ENCODE data around the gene CDHR4.
"Not testable (repeated sequence)": the region's sequence is repeated elsewhere in the genome, so short reads cannot be mapped to it uniquely, and the experiment has no call there.

Gene CDHR4

DNA sequence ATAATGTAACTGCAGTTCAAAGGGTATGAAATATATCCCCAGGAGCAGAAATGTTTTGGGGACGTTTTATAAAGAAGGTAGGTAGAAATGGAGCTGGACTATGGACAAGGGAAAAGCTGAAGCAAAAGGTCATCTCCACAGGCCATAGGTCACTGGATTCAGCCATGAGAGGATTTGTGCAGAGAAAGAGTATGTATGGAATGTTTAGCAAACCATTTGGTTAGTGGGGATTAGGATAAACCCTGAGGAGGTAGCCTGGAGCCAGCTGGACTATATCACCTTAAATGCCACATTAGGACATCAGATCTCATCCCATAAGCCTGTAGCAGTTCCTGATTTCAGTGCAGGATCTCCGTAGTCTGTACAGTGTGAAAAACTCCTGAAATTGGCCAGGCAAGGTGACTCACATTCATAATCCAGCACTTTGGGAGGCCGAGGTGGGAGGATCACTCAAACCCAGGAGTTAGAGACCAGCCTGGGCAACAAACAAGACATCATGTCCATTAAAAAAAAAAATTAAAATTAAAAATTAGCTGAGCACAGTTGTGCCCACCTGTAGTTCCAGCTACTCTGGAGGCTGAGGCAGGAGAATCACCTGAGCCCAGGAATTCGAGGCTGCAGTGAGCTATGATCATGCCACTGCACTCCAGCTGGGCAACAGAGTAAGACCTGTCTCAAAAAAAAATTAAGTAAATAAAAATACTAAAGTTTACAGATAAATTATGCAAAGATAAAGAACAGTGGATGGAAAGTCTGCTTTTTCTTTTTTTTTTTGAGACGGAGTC is 18.1 kb downstream of the CDHR4 start:
- H3K4me1 ChIP-seq (ENCODE audit: insufficient read depth, low read length, severe bottlenecking): peaks cover 18% of the 10 kb centered on the region
- no peaks in the 10 kb centered on the region for H4K20me1 ChIP-seq (ENCODE audit: insufficient read depth, low read length)
- peaks cover 25% of the 10 kb centered on the region for H3K79me2 ChIP-seq (ENCODE audit: insufficient read depth, low read length)
- H3K36me3 ChIP-seq (ENCODE audit: insufficient read depth, low read length): peaks cover 18% of the 10 kb centered on the region; the same call in 1 of the 2 replicates
- H3K27ac ChIP-seq (ENCODE audit: low read depth, low read length, poor library complexity, severe bottlenecking): no peak overlapping the region
- no peak overlapping the region for H3K9ac ChIP-seq (ENCODE audit: low read length)
- H3K4me3 ChIP-seq (ENCODE audit: low read depth, low read length, poor library complexity, severe bottlenecking): no peak overlapping the region
- no peaks in the 10 kb centered on the region for H3F3A ChIP-seq (ENCODE audit: insufficient read depth, low read length)
- no peaks in the 10 kb centered on the region for H3K9me3 ChIP-seq (ENCODE audit: low read length)
- no peak overlapping the region for H3K4me2 ChIP-seq (ENCODE audit: low read length)
- H2AFZ ChIP-seq (ENCODE audit: low read length): no peak overlapping the region
- H3K9me2 ChIP-seq (ENCODE audit: low read depth, low read length): no peaks in the 10 kb centered on the region
- TF ChIP-seq, protein P1, sequence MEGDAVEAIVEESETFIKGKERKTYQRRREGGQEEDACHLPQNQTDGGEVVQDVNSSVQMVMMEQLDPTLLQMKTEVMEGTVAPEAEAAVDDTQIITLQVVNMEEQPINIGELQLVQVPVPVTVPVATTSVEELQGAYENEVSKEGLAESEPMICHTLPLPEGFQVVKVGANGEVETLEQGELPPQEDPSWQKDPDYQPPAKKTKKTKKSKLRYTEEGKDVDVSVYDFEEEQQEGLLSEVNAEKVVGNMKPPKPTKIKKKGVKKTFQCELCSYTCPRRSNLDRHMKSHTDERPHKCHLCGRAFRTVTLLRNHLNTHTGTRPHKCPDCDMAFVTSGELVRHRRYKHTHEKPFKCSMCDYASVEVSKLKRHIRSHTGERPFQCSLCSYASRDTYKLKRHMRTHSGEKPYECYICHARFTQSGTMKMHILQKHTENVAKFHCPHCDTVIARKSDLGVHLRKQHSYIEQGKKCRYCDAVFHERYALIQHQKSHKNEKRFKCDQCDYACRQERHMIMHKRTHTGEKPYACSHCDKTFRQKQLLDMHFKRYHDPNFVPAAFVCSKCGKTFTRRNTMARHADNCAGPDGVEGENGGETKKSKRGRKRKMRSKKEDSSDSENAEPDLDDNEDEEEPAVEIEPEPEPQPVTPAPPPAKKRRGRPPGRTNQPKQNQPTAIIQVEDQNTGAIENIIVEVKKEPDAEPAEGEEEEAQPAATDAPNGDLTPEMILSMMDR (IDR thresholded peaks at IDR 0.05; ENCODE audit: low read length): no peak
- no peak for TF ChIP-seq EZH2 (IDR thresholded peaks at IDR 0.05; ENCODE audit: borderline replicate concordance, low read length)
- no peaks in the 10 kb centered on the region for H3K27me3 ChIP-seq (ENCODE audit: insufficient read depth, low read length)

DNA sequence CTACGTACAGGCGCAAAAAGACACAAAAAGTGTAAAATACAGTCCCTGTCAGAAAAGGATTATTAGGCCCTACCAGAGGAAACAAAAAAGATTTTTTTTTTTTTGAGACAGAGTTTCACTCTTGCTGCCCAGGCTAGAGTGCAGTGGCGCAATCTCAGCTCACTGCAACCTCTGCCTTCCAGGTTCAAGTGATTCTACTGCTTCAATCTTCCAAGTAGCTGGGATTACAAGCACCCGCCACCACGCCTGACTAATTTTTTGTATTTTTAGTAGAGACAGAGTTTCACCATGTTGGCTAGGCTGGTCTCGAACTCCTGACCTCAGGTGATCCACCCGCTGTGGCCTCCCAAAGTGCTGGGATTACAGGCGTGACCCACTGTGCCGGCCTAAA is 18.7 kb downstream of the CDHR4 start:
- H3K27ac ChIP-seq (ENCODE audit: low read depth, low read length, poor library complexity, severe bottlenecking); H3K9me3 ChIP-seq (ENCODE audit: low read length); H3K27me3 ChIP-seq (ENCODE audit: insufficient read depth, low read length); H4K20me1 ChIP-seq (ENCODE audit: insufficient read depth, low read length); H3F3A ChIP-seq (ENCODE audit: insufficient read depth, low read length); H3K4me3 ChIP-seq (ENCODE audit: low read depth, low read length, poor library complexity, severe bottlenecking); H3K4me2 ChIP-seq (ENCODE audit: low read length); H2AFZ ChIP-seq (ENCODE audit: low read length); H3K9ac ChIP-seq (ENCODE audit: low read length); H3K9me2 ChIP-seq (ENCODE audit: low read depth, low read length): not testable (repeated sequence)
- peaks cover 25% of the 10 kb centered on the region for H3K79me2 ChIP-seq (ENCODE audit: insufficient read depth, low read length)
- peaks cover 18% of the 10 kb centered on the region; the same call in 1 of the 2 replicates for H3K36me3 ChIP-seq (ENCODE audit: insufficient read depth, low read length)
- peaks cover 18% of the 10 kb centered on the region for H3K4me1 ChIP-seq (ENCODE audit: insufficient read depth, low read length, severe bottlenecking)

DNA sequence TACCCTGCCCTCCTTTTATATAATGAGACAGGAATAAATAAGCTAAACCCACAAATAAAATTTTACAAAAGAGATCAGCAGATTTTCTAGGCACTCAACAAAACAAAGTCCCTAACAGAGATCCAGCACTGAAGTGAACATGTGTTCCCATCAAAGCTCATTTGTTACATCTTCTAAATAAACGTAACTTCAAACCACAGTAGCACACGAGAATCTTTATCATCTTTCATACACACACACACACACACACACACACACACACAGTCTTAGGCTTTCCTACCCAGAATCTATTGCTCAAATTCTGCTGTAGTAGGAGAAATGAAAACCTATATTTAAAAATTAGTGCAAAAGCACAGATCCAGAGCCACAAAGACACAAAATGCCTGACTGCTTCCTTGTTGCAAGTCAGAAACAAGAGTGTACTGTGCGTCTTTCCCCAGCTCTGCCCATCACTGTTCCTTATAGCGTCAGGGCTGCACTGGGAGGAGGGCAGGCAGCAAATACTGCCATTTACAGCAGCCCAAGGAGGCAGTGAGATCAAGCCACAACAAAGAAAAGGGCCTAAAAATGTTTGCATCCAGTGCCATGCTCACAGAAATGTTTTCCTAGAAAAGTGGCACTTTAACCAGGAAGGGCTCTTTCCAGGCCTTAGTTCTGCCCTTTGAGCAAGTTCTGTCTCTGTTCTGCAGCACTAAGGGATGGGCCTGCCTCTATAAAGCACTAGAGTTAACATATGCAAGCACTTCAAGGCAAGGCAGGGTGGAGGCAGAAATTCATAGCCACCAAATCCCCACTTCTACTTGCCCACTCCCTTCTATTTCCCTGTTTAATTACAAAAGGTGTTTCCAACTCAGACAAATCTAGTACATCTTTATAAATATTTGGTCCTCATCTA is 19.3 kb downstream of the CDHR4 start:
- H3K27ac ChIP-seq (ENCODE audit: low read depth, low read length, poor library complexity, severe bottlenecking): no peak overlapping the region
- no peak overlapping the region for H3K4me3 ChIP-seq (ENCODE audit: low read depth, low read length, poor library complexity, severe bottlenecking)
- peaks cover 23% of the 10 kb centered on the region; the same call in 1 of the 2 replicates for H3K36me3 ChIP-seq (ENCODE audit: insufficient read depth, low read length)
- H3F3A ChIP-seq (ENCODE audit: insufficient read depth, low read length): no peaks in the 10 kb centered on the region
- peaks cover 20% of the 10 kb centered on the region for H3K79me2 ChIP-seq (ENCODE audit: insufficient read depth, low read length)
- no peaks in the 10 kb centered on the region for H3K9me2 ChIP-seq (ENCODE audit: low read depth, low read length)
- H2AFZ ChIP-seq (ENCODE audit: low read length): no peak overlapping the region
- no peaks in the 10 kb centered on the region for H4K20me1 ChIP-seq (ENCODE audit: insufficient read depth, low read length)
- TF ChIP-seq, protein P1 (IDR thresholded peaks at IDR 0.05; ENCODE audit: low read length): no peak
- no peak for TF ChIP-seq EZH2 (IDR thresholded peaks at IDR 0.05; ENCODE audit: borderline replicate concordance, low read length)
- no peak overlapping the region for H3K9ac ChIP-seq (ENCODE audit: low read length)
- no peak overlapping the region for H3K4me2 ChIP-seq (ENCODE audit: low read length)
- H3K9me3 ChIP-seq (ENCODE audit: low read length): no peaks in the 10 kb centered on the region
- peaks cover 14% of the 10 kb centered on the region for H3K4me1 ChIP-seq (ENCODE audit: insufficient read depth, low read length, severe bottlenecking)
- no peaks in the 10 kb centered on the region for H3K27me3 ChIP-seq (ENCODE audit: insufficient read depth, low read length)
